H9 (cell line): ENCODE results near the gene SEBOX. TPM values are rescaled to one million over a fixed set of nuclear protein-coding genes. Genes with fewer than 3 reads are reported as not detected.

ENCODE experiments used
- DNase-seq: peaks from one replicate; pipeline ENCODE4 v3.0.0-alpha.2; 2017
- H2AFZ ChIP-seq: one replicate; pipeline ENCODE4 v1.6.1; 2013; ENCODE audit warnings: mild to moderate bottlenecking, low read length, control low read depth, moderate library complexity
- H2AK5ac ChIP-seq: 2 replicates; pipeline ENCODE4 v1.6.1; 2013; ENCODE audit warnings: low read length, control low read depth, mixed read lengths; ENCODE audit not compliant: insufficient read length
- H2BK120ac ChIP-seq: one replicate; pipeline ENCODE4 v1.6.1; 2013; ENCODE audit warnings: low read depth, mild to moderate bottlenecking, low read length, control low read depth, inconsistent platforms; ENCODE audit not compliant: poor library complexity, severe bottlenecking
- H2BK12ac ChIP-seq: 2 replicates; pipeline ENCODE4 v1.6.1; 2013; ENCODE audit warnings: low read length, control low read depth, mixed read lengths, low read depth; ENCODE audit not compliant: insufficient read length
- H2BK15ac ChIP-seq: 2 replicates; pipeline ENCODE4 v1.6.1; 2013; ENCODE audit warnings: low read depth, low read length, control low read depth
- H2BK20ac ChIP-seq: one replicate; pipeline ENCODE4 v1.6.1; 2013; ENCODE audit warnings: low read depth, mild to moderate bottlenecking, low read length, control low read depth, inconsistent platforms; ENCODE audit not compliant: poor library complexity, severe bottlenecking
- H2BK5ac ChIP-seq: 2 replicates; pipeline ENCODE4 v1.6.1; 2013; ENCODE audit warnings: low read length, control low read depth, mixed read lengths; ENCODE audit not compliant: insufficient read length
- H3K14ac ChIP-seq: 2 replicates; pipeline ENCODE4 v1.6.1; 2013; ENCODE audit warnings: low read length, control low read depth; ENCODE audit not compliant: insufficient read depth
- H3K18ac ChIP-seq: 2 replicates; pipeline ENCODE4 v1.6.1; 2013; ENCODE audit warnings: low read depth, mild to moderate bottlenecking, mixed read lengths, low read length, control low read depth; ENCODE audit not compliant: insufficient read length
- H3K23ac ChIP-seq: 2 replicates; pipeline ENCODE4 v1.6.1; 2013; ENCODE audit warnings: low read length, control low read depth, mixed read lengths, low read depth; ENCODE audit not compliant: insufficient read length
- H3K23me2 ChIP-seq: 2 replicates; pipeline ENCODE4 v1.6.1; 2013; ENCODE audit warnings: low read depth, mild to moderate bottlenecking, mixed read lengths, low read length, control low read depth; ENCODE audit not compliant: insufficient read length, poor library complexity, severe bottlenecking
- H3K27ac ChIP-seq: 2 replicates; pipeline ENCODE4 v1.5.1; 2013; ENCODE audit warnings: low read length, control low read depth, mixed read lengths, low read depth; ENCODE audit not compliant: insufficient read length
- H3K27me3 ChIP-seq: 2 replicates; pipeline ENCODE4 v1.6.1; 2013; ENCODE audit warnings: low read length, control low read depth, inconsistent platforms; ENCODE audit not compliant: insufficient read depth
- H3K4ac ChIP-seq: 2 replicates; pipeline ENCODE4 v1.6.1; 2013; ENCODE audit warnings: low read depth, mild to moderate bottlenecking, control low read depth, inconsistent platforms, low read length, moderate library complexity
- H3K4me1 ChIP-seq: 2 replicates; pipeline ENCODE4 v1.6.1; 2013; ENCODE audit warnings: low read length, control low read depth, inconsistent platforms; ENCODE audit not compliant: insufficient read depth
- H3K4me2 ChIP-seq: 2 replicates; pipeline ENCODE4 v1.6.1; 2013; ENCODE audit warnings: low read length, control low read depth, mixed read lengths; ENCODE audit not compliant: insufficient read length, insufficient read depth
- H3K56ac ChIP-seq: 2 replicates; pipeline ENCODE4 v1.6.1; 2013; ENCODE audit warnings: low read depth, mild to moderate bottlenecking, mixed read lengths, low read length, control low read depth; ENCODE audit not compliant: insufficient read length
- H3K79me1 ChIP-seq: 2 replicates; pipeline ENCODE4 v1.6.1; 2013; ENCODE audit warnings: low read depth, mild to moderate bottlenecking, moderate library complexity, low read length, control low read depth, inconsistent platforms; ENCODE audit not compliant: insufficient read depth, poor library complexity, severe bottlenecking
- H3K79me2 ChIP-seq: 2 replicates; pipeline ENCODE4 v1.6.1; 2013; ENCODE audit warnings: low read length, control low read depth, inconsistent platforms; ENCODE audit not compliant: insufficient read depth
- H3K9ac ChIP-seq: 2 replicates; pipeline ENCODE4 v1.6.1; 2013; ENCODE audit warnings: low read length, control low read depth, mixed read lengths; ENCODE audit not compliant: insufficient read length; ENCODE audit errors: extremely low read depth
- H3K9me3 ChIP-seq: one replicate; pipeline ENCODE4 v1.6.1; 2013; ENCODE audit warnings: low read depth, low read length, inconsistent platforms; ENCODE audit not compliant: control insufficient read depth
- H3T11ph ChIP-seq: one replicate; pipeline ENCODE4 v1.6.1; 2013; ENCODE audit warnings: mild to moderate bottlenecking, low read length, control low read depth, inconsistent platforms
- H4K20me1 ChIP-seq: one replicate; pipeline ENCODE4 v1.6.1; 2013; ENCODE audit not compliant: control insufficient read depth, insufficient read length, insufficient read depth
- H4K5ac ChIP-seq: 2 replicates; pipeline ENCODE4 v1.6.1; 2013; ENCODE audit warnings: low read depth, mild to moderate bottlenecking, mixed read lengths, low read length, control low read depth; ENCODE audit not compliant: insufficient read length
- H4K8ac ChIP-seq: replicated peaks from 2 replicates; pipeline ENCODE4 v1.6.1; 2013; ENCODE audit warnings: low read length, control low read depth, mixed read lengths, low read depth; ENCODE audit not compliant: insufficient read length
- H4K91ac ChIP-seq: 2 replicates; pipeline ENCODE4 v1.6.1; 2013; ENCODE audit warnings: low read depth, mild to moderate bottlenecking, moderate library complexity, mixed read lengths, low read length, control low read depth; ENCODE audit not compliant: insufficient read length
- H3K27ac Mint-ChIP-seq, 3 experiments: 2 replicates in 2 of 3; 3 replicates in 1 of 3; pipeline ENCODE4 v1.8.0; 2020 to 2021; ENCODE audit warnings: mixed read lengths in 3 of 3, mild to moderate bottlenecking in 1 of 3, moderate library complexity in 1 of 3
- H3K27me3 Mint-ChIP-seq: 2 replicates; pipeline ENCODE4 v1.8.0; 2021; ENCODE audit warnings: low read depth, mild to moderate bottlenecking, moderate library complexity, mixed read lengths
- H3K36me3 Mint-ChIP-seq, 3 experiments: 2 replicates in 2 of 3; 3 replicates in 1 of 3; pipeline ENCODE4 v1.8.0; 2020 to 2021; ENCODE audit warnings: low read depth in 3 of 3, mixed read lengths in 3 of 3; ENCODE audit not compliant: insufficient read depth in 1 of 3
- H3K4me1 Mint-ChIP-seq, 2 experiments: 2 replicates each; pipeline ENCODE4 v1.8.0; 2020; ENCODE audit warnings: mixed read lengths in 2 of 2
- H3K4me3 Mint-ChIP-seq, 2 experiments: 2 replicates in 1 of 2; 3 replicates in 1 of 2; pipeline ENCODE4 v1.8.0; 2020 to 2021; ENCODE audit warnings: mild to moderate bottlenecking in 2 of 2, mixed read lengths in 2 of 2, moderate library complexity in 1 of 2
- H3K9me3 Mint-ChIP-seq, 2 experiments: 2 replicates in 1 of 2; 3 replicates in 1 of 2; pipeline ENCODE4 v1.8.0; 2020; ENCODE audit warnings: mild to moderate bottlenecking in 2 of 2, mixed read lengths in 2 of 2, moderate library complexity in 1 of 2
- WGBS: extraction: QIAGEN DNeasy Blood & Tissue Kit; methylation state at CpG from one replicate; pipeline ENCODE4 v1.1.7; 2013; ENCODE audit warnings: missing lambda C conversion rate, low lambda C conversion rate, mixed read lengths; ENCODE audit not compliant: insufficient read length; ENCODE audit errors: extremely low coverage; 5-methylcytosine and 5-hydroxymethylcytosine counted together
- total RNA-seq: library from RNA; stranded (reverse); gene quantifications from 2 replicates; pipeline ENCODE4 v1.2.1, GENCODE V29; 2021
- TF ChIP-seq, protein P1 (sequence below): fragments of 200-600 bp; sonication (generic); conservative IDR thresholded peaks from 3 replicates; pipeline ENCODE4 v1.8.0; 2021; ENCODE audit warnings: antibody characterized with exemption, mild to moderate bottlenecking

The SEBOX gene
- total RNA-seq, 1 experiment from 2014 or later, result not detected

DNA sequence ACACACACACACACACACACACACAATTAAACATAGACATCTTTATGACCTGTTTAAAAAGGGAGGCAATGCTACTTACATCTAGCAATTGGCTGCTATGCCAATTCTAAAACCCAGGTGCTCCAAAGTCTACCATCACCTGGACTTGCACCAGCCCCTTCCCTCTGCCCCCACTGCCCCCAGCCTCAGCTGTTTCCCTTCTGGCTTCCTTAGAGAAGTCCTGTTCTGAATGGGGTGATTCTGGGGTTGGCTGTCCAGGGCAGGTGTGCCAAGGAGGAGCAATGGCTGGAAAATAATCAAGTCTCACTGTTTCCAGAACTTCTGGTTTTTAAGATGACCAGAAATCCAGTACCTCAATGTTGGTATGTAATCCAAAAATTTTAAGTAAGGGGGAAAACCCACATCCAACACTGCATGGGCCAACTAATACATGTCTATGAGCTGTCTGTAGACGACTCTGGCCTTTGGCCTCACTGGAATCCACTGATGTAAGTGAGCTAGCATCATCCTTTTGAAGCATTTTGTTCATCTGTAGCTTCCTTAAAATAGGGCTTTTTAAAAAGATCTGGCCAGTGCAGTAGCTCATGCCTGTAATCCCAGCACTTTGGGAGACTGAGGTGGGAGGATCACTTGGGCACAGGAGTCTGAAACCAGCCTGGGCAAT, 31.8 kb downstream of the SEBOX start:
- DNase-seq, result no peak
- H2BK20ac ChIP-seq, result no peak overlapping the region
- no peaks in the 10 kb centered on the region for H4K20me1 ChIP-seq
- H3K79me2 ChIP-seq, result no peaks in the 10 kb centered on the region; the same call in 1 of the 2 replicates
- no peak overlapping the region for H3K27ac Mint-ChIP-seq
- no peak overlapping the region for H2BK15ac ChIP-seq
- H3K4me2 ChIP-seq, result no peak overlapping the region
- peaks cover 5 to 14% (median 12%) of the 10 kb centered on the region in 3 experiments; a peak in 6 of 7 replicates for H3K36me3 Mint-ChIP-seq
- no peak overlapping the region for H3K4ac ChIP-seq
- H2BK5ac ChIP-seq, result no peak overlapping the region
- no peak overlapping the region for H4K91ac ChIP-seq
- H3K27me3 Mint-ChIP-seq, result no peaks in the 10 kb centered on the region
- no peak overlapping the region for H2BK12ac ChIP-seq
- no peaks in the 10 kb centered on the region for H3K27me3 ChIP-seq
- H3K9ac ChIP-seq, result no peak overlapping the region
- no peak overlapping the region for H3T11ph ChIP-seq
- H2BK120ac ChIP-seq, result no peak overlapping the region
- TF ChIP-seq, protein P1, sequence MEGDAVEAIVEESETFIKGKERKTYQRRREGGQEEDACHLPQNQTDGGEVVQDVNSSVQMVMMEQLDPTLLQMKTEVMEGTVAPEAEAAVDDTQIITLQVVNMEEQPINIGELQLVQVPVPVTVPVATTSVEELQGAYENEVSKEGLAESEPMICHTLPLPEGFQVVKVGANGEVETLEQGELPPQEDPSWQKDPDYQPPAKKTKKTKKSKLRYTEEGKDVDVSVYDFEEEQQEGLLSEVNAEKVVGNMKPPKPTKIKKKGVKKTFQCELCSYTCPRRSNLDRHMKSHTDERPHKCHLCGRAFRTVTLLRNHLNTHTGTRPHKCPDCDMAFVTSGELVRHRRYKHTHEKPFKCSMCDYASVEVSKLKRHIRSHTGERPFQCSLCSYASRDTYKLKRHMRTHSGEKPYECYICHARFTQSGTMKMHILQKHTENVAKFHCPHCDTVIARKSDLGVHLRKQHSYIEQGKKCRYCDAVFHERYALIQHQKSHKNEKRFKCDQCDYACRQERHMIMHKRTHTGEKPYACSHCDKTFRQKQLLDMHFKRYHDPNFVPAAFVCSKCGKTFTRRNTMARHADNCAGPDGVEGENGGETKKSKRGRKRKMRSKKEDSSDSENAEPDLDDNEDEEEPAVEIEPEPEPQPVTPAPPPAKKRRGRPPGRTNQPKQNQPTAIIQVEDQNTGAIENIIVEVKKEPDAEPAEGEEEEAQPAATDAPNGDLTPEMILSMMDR, result no peak
- H3K27ac ChIP-seq, result no peak overlapping the region
- no peak overlapping the region for H2AK5ac ChIP-seq
- H3K23me2 ChIP-seq, result peaks cover 13% of the 10 kb centered on the region
- H3K4me1 ChIP-seq, result peaks cover 9% of the 10 kb centered on the region; the same call in 1 of the 2 replicates
- no peaks in the 10 kb centered on the region for H3K9me3 ChIP-seq
- no peak overlapping the region for H4K5ac ChIP-seq
- no peak overlapping the region for H3K4me3 Mint-ChIP-seq
- H3K23ac ChIP-seq, result no peak overlapping the region
- H3K18ac ChIP-seq, result no peak overlapping the region
- H2AFZ ChIP-seq, result no peak overlapping the region
- H3K4me1 Mint-ChIP-seq, result peaks cover 19 to 23% of the 10 kb centered on the region in 2 experiments
- H3K9me3 Mint-ChIP-seq, result no peaks in the 10 kb centered on the region; a peak in 1 of 5 replicates
- WGBS, result no CpG with 5 or more reads among the region's 1 CpG
- H3K14ac ChIP-seq, result no peak overlapping the region
- no peak overlapping the region for H3K56ac ChIP-seq
- H4K8ac ChIP-seq, result no peak overlapping the region
- H3K79me1 ChIP-seq, result no peaks in the 10 kb centered on the region
